ENCODE data around the gene METTL16. TPM values are rescaled to one million over a fixed set of nuclear protein-coding genes. Genes with fewer than 3 reads are reported as not detected.

METTL16 gene
- total RNA-seq, 1 experiment from 2014 or later: 37.6 TPM

- Histone ChIP-seq H2AFZ (ENCODE audit: low read depth, low read length, poor library complexity, severe bottlenecking) (no peak overlapping the region), H3K9ac (ENCODE audit: low read length) (no peak overlapping the region), H3K9me2 (ENCODE audit: insufficient read depth) (no peaks in the 10 kb centered on the region), H4K20me1 (ENCODE audit: insufficient read depth) (no peaks in the 10 kb centered on the region), H3K27ac (ENCODE audit: low read depth, low read length) (no peak overlapping the region), H3K36me3 (ENCODE audit: control insufficient read depth in 1 of 2, insufficient read depth in 2 of 2, low read length in 2 of 2) (peaks cover 2 to 3% of the 10 kb centered on the region in 2 experiments; a peak in 3 of 4 replicates), H3K4me2 (ENCODE audit: low read length) (no peak overlapping the region), H3K79me2 (ENCODE audit: insufficient read depth, low read length) (no peaks in the 10 kb centered on the region), H3K4me1 (ENCODE audit: control insufficient read depth in 1 of 2, insufficient read depth in 2 of 2, low read length in 2 of 2) (peaks cover 0 to 8% of the 10 kb centered on the region in 2 experiments; a peak in 1 of 4 replicates), H3K9me3 (ENCODE audit: control insufficient read depth in 1 of 2, insufficient read depth in 1 of 2, low read depth in 1 of 2, low read length in 2 of 2) (no peaks in the 10 kb centered on the region), H3K4me3 (replicated peaks in 1 of 2; ENCODE audit: low read depth in 1 of 2, low read length in 2 of 2) (no peak overlapping the region), H3K27me3 (ENCODE audit: insufficient read depth, low read length) (no peaks in the 10 kb centered on the region)
- no peak for TF ChIP-seq CTCF (IDR thresholded peaks at IDR 0.05 in 2 of 3, conservative IDR thresholded peaks at IDR 0.05 in 1 of 3; ENCODE audit: borderline replicate concordance in 1 of 3, insufficient read depth in 1 of 3, low read depth in 2 of 3, low read length in 2 of 3)
- no peak for TF ChIP-seq CEBPB (IDR thresholded peaks at IDR 0.05; ENCODE audit: low read depth)
- TF ChIP-seq TCF7L2 (IDR thresholded peaks at IDR 0.05; ENCODE audit: borderline replicate concordance, extremely low read depth, insufficient read depth, insufficient read length): no peak
- no peak for TF ChIP-seq CBX3 (IDR thresholded peaks at IDR 0.05; ENCODE audit: low read depth)
- TF ChIP-seq, protein P1, sequence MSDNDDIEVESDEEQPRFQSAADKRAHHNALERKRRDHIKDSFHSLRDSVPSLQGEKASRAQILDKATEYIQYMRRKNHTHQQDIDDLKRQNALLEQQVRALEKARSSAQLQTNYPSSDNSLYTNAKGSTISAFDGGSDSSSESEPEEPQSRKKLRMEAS (IDR thresholded peaks at IDR 0.05): no peak
- TF ChIP-seq ZFX (IDR thresholded peaks at IDR 0.05): no peak
- TF ChIP-seq EGR1 (IDR thresholded peaks at IDR 0.05; ENCODE audit: low read depth): no peak
- TF ChIP-seq RAD21 (IDR thresholded peaks at IDR 0.05; ENCODE audit: low read depth): no peak
- TF ChIP-seq EZH2phosphoT487 (IDR thresholded peaks at IDR 0.05; ENCODE audit: borderline replicate concordance): no peak
- TF ChIP-seq JUND (IDR thresholded peaks at IDR 0.05): no peak
- no peak for TF ChIP-seq SRF (IDR thresholded peaks at IDR 0.05; ENCODE audit: low read depth)
- TF ChIP-seq, protein P2, sequence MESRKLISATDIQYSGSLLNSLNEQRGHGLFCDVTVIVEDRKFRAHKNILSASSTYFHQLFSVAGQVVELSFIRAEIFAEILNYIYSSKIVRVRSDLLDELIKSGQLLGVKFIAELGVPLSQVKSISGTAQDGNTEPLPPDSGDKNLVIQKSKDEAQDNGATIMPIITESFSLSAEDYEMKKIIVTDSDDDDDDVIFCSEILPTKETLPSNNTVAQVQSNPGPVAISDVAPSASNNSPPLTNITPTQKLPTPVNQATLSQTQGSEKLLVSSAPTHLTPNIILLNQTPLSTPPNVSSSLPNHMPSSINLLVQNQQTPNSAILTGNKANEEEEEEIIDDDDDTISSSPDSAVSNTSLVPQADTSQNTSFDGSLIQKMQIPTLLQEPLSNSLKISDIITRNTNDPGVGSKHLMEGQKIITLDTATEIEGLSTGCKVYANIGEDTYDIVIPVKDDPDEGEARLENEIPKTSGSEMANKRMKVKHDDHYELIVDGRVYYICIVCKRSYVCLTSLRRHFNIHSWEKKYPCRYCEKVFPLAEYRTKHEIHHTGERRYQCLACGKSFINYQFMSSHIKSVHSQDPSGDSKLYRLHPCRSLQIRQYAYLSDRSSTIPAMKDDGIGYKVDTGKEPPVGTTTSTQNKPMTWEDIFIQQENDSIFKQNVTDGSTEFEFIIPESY (IDR thresholded peaks at IDR 0.05; ENCODE audit: extremely low read depth, insufficient replicate concordance, low read length): no peak
- no peak for TF ChIP-seq YY1 (IDR thresholded peaks at IDR 0.05; ENCODE audit: extremely low read depth, insufficient replicate concordance, low read depth, low read length)
- TF ChIP-seq POLR2AphosphoS5 (IDR thresholded peaks at IDR 0.05; ENCODE audit: low read depth, low read length): no peak; the same call in 1 of the 2 replicates
- TF ChIP-seq POLR2A (IDR thresholded peaks at IDR 0.05; ENCODE audit: borderline replicate concordance, extremely low read depth, insufficient read depth, insufficient read length): no peak
- TF ChIP-seq, protein P3, sequence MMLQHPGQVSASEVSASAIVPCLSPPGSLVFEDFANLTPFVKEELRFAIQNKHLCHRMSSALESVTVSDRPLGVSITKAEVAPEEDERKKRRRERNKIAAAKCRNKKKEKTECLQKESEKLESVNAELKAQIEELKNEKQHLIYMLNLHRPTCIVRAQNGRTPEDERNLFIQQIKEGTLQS (IDR thresholded peaks at IDR 0.05): no peak
- no peak for TF ChIP-seq SIN3A (IDR thresholded peaks at IDR 0.05; ENCODE audit: low read depth)
- TF ChIP-seq, protein P4, sequence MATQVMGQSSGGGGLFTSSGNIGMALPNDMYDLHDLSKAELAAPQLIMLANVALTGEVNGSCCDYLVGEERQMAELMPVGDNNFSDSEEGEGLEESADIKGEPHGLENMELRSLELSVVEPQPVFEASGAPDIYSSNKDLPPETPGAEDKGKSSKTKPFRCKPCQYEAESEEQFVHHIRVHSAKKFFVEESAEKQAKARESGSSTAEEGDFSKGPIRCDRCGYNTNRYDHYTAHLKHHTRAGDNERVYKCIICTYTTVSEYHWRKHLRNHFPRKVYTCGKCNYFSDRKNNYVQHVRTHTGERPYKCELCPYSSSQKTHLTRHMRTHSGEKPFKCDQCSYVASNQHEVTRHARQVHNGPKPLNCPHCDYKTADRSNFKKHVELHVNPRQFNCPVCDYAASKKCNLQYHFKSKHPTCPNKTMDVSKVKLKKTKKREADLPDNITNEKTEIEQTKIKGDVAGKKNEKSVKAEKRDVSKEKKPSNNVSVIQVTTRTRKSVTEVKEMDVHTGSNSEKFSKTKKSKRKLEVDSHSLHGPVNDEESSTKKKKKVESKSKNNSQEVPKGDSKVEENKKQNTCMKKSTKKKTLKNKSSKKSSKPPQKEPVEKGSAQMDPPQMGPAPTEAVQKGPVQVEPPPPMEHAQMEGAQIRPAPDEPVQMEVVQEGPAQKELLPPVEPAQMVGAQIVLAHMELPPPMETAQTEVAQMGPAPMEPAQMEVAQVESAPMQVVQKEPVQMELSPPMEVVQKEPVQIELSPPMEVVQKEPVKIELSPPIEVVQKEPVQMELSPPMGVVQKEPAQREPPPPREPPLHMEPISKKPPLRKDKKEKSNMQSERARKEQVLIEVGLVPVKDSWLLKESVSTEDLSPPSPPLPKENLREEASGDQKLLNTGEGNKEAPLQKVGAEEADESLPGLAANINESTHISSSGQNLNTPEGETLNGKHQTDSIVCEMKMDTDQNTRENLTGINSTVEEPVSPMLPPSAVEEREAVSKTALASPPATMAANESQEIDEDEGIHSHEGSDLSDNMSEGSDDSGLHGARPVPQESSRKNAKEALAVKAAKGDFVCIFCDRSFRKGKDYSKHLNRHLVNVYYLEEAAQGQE (IDR thresholded peaks at IDR 0.05; ENCODE audit: low read depth): no peak
- ChIA-PET POLR2A (interaction anchor here (1.5 kb wide), 1 partner anchor 35 kb away, joined by 3 read pairs; no protein-coding TSS in a partner anchor), RAD21 (ENCODE audit: low non-redundant PET in 1 of 2, low total read pairs in 2 of 2, uncharacterized antibody in 2 of 2, unreplicated experiment in 2 of 2) (interaction anchor here in 1 of 2 experiments (2.7 kb wide), 1 partner anchor 35 kb away, joined by 40 read pairs; no protein-coding TSS in a partner anchor), CTCF (interaction anchor here (2.5 to 6.3 kb wide), 3 partner anchors 26 to 37 kb away, joined by 38 to 351 read pairs (median 41); no protein-coding TSS in a partner anchor)
- ATAC-seq (no peak), DNase-seq (ENCODE audit: low read depth, low spot score) (no peak)
- intact Hi-C loops (cut with micrococcal nuclease): no loop called here
- BruUV-seq (replicated peaks): no TSS peak
Observed at GRCh38 chr17:2380950-2381649, 130.6 kb downstream of the METTL16 start.

Measured in HCT116 (cell line).